GM13977 (cell line): ENCODE measurements around the gene KCNIP4.

ENCODE experiments used
- DNase-seq: peaks from one replicate; pipeline ENCODE4 v3.0.0; 2012; ENCODE audit warnings: low spot score
- in situ Hi-C: fragments of 300-500 bp; cut with MboI; formaldehyde crosslinking; loops from one replicate; pipeline ENCODE4 v1.12.0; 2022; ENCODE audit warnings: low sequenced_read_pairs, low pct_unique_long_range_greater_than_20kb, mixed read lengths, inconsistent platforms; ENCODE audit not compliant: unreplicated experiment
- TF ChIP-seq, protein P1 (sequence below): IDR thresholded peaks from 2 replicates; pipeline ENCODE4 v1.5.1; 2012; ENCODE audit warnings: mild to moderate bottlenecking, control low read depth; ENCODE audit not compliant: insufficient read depth; ENCODE audit errors: extremely low read depth, missing control alignments

Gene KCNIP4

DNA sequence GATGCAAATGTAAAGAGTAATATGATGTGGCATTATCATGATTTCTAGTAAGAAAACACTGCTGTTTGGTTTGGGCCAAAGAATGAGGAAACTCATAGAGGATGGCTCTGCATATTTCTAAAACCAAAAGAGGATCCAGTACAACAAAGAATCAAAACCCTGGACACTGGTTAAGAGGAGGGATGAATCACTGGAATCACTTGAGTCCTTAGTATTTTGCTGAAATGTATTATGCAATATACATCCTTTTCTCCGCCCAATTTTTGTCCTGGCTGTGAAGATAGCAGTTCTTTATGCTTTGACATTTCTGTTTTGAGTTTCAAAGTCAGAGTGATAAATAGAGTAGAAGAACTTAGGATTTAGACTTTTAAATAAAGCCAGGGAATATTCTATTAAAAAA, 902.4 kb downstream of the KCNIP4 start:
- TF ChIP-seq, protein P1, sequence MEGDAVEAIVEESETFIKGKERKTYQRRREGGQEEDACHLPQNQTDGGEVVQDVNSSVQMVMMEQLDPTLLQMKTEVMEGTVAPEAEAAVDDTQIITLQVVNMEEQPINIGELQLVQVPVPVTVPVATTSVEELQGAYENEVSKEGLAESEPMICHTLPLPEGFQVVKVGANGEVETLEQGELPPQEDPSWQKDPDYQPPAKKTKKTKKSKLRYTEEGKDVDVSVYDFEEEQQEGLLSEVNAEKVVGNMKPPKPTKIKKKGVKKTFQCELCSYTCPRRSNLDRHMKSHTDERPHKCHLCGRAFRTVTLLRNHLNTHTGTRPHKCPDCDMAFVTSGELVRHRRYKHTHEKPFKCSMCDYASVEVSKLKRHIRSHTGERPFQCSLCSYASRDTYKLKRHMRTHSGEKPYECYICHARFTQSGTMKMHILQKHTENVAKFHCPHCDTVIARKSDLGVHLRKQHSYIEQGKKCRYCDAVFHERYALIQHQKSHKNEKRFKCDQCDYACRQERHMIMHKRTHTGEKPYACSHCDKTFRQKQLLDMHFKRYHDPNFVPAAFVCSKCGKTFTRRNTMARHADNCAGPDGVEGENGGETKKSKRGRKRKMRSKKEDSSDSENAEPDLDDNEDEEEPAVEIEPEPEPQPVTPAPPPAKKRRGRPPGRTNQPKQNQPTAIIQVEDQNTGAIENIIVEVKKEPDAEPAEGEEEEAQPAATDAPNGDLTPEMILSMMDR: no peak
- no peak for DNase-seq
- in situ Hi-C loops: no loop called here

DNA sequence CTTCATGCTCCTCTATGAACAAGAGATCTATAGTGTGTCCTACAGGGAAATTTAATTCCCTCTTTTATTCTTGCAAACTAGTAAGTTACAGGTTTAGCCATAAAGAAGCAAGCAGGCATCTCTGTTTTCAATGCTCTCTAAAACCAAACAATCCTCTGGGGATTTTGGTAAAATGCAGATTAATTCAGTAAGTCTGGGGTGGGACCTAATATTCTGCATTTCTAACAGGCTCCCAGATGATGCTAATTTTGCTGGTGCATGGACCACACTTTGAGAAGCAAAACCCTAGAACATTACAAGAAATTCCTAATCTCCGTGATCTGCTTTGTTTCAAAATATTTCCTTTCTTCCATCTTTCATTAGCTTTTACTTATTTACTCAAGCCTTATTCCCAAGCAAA, 903.5 kb downstream of the KCNIP4 start:
- no peak for DNase-seq
- TF ChIP-seq, protein P1: no peak
- in situ Hi-C loops: no loop called here

DNA sequence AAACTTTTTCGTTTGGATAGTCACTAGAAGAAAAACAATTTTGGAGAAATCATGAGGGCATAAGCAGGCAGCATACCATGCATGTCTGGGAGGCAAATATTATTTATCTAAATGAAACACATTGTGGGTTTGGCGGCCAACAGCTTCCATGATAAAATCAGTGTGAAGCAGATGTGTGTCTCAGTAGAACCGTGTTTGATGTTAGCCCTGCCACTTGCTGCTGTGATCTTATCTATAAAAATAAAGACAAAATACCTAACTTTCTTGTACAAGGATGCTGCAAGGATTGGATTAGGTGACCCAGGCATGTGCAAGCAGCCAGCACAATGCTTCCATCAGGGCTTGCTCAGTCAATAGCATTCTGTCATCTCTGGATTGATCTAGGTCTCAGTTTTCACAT, 906.9 kb downstream of the KCNIP4 start:
- DNase-seq: no peak
- TF ChIP-seq, protein P1: no peak
- in situ Hi-C loops: no loop called here

DNA sequence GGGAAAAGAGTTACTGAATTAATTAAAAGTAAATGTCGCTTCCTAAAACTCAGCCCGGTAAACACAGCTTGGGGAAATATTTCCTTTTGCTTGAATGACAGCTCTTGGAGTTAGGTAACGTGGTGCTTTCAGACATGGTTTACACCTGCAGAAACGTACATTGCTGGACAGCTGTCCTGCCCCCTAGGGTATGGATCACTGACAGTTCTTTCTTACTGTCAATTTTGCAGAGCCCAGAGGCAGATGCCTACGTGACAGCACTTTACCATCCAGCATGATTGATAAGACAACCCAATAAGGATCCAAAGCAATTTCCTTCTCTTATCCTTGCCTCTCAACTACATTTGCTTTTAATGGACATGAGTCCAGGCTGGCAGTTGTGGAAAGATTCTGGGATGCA, 913.8 kb downstream of the KCNIP4 start:
- in situ Hi-C loops: no loop called here
- no peak for DNase-seq
- TF ChIP-seq, protein P1: no peak

DNA sequence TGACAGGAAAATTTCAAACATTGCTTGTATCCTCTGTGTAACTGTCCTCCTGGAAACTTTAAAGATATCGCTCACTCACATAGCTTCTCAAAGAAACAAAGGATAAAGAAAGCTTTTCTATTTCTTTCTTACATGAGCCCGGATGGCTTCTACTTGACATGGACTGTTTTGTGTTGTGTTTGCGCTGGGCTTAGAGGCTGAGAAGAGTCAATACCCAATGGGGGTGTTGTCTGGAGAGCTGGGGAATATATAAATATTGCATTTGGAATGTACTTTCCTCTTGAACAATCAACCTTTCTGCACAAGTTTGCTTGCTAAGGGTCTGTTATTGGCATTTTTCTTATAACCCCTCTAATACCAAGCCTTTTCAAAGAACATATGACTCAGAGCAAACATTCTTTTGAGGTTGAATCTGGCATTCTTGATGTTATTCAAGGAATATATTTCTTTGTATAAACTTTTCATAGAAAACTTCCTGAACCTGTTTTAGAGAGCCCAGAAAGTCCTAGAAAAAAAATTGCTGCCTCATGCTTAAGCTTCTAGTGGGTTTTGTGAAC, 916.4 kb downstream of the KCNIP4 start:
- TF ChIP-seq, protein P1: no peak
- in situ Hi-C loops: no loop called here
- DNase-seq: no peak

DNA sequence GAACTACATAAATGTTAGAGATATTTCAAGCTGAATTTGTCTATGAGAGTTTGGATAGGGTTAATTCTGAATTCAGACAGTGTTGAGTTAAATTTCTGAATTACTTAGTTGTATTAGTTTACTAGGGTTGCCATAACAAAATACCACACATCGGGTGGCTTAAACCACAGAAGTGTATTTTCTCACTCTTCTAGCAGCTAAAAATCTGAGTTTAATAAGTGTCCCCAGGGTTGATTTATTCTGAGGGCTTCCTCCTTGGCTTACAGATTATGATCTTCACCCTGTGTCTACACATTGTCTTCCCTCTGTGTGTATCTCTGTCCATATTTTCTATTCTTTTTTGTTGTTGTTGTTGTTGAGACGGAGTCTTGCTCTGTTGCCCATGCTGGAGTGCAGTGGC, 929.8 kb downstream of the KCNIP4 start:
- TF ChIP-seq, protein P1: no peak
- DNase-seq: no peak
- in situ Hi-C loops: no loop called here

DNA sequence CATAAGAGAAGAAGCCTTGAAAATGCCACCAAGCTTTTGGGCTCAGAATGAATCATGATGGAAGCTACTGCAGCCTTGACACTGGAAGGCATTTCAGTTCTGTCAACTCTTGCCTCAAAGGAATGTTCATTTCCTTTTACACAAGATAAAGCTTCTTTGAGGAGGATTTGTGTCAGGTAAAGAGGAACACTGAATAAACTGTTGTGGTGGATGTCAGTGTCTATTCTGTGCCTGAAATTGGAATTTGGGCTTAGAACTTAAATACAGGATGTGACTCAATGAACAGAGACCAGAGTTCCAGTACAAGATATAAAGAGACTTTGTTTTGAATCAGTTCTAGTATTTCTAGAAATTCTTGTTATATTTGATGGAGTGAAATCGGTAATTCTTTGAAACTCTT, 935.1 kb downstream of the KCNIP4 start:
- in situ Hi-C loops: no loop called here
- TF ChIP-seq, protein P1: no peak
- DNase-seq: no peak
